ENCODE data around the gene FMN1.
A peak's percentile ranks its signal among the peaks of the same experiment; 100 is the strongest.
"Not testable (repeated sequence)": the region's sequence is repeated elsewhere in the genome, so short reads cannot be mapped to it uniquely, and the experiment has no call there.

Gene FMN1

DNA sequence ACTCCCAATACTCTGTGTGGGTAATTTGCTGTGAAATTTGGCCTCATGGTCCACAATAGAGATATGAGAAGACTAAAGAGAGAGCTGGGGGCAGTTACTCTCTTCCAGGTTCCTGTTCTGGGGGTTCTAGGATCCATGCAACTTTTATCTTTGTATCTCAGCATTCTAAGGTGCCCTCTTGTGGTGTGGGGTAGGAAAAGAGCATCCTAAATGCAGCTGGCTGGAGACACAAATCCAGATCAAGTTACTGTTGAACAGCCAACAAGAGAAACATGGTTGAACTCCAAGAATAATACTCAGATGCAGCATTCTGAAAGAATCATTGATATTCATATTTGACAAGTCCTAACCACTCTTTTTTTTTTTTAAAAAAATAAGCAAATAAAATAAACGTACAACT, 238.5 kb downstream of the FMN1 start:
- CTCF ChIA-PET: interaction anchor here (0.6 to 1.1 kb wide), 8 partner anchors 10 to 315 kb away, joined by 3 to 7 read pairs (median 4); partner anchors contain the start of gene SCG5
- peak; percentile 65 for DNase-seq (ENCODE audit: low spot score)
- TF ChIP-seq, protein P1, sequence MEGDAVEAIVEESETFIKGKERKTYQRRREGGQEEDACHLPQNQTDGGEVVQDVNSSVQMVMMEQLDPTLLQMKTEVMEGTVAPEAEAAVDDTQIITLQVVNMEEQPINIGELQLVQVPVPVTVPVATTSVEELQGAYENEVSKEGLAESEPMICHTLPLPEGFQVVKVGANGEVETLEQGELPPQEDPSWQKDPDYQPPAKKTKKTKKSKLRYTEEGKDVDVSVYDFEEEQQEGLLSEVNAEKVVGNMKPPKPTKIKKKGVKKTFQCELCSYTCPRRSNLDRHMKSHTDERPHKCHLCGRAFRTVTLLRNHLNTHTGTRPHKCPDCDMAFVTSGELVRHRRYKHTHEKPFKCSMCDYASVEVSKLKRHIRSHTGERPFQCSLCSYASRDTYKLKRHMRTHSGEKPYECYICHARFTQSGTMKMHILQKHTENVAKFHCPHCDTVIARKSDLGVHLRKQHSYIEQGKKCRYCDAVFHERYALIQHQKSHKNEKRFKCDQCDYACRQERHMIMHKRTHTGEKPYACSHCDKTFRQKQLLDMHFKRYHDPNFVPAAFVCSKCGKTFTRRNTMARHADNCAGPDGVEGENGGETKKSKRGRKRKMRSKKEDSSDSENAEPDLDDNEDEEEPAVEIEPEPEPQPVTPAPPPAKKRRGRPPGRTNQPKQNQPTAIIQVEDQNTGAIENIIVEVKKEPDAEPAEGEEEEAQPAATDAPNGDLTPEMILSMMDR (conservative IDR thresholded peaks at IDR 0.05; ENCODE audit: low read depth): peak; percentile 72

DNA sequence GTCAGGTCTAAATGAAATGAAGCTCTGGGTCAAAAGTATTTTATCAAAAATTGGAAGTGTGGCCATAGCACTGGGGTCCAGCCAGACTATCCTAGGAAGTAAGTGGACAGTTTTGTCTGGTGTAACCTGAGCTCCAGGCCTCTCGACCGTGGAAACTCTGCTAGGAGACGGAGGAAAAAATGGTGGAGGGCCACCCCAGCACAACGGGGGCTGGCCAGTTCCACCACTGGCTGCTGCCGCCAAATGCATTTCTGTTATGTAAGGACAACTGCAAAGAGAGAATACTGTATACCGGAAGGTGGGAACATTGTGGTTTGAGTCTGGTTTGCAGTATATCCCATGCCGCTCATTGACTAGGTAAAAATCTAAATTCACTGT, 241.0 kb downstream of the FMN1 start:
- no peak overlapping the region for H3K27ac ChIP-seq
- ChIA-PET CTCF (interaction anchor here (0.6 to 1.6 kb wide), 4 partner anchors 110 to 291 kb away, joined by 3 to 5 read pairs (median 4); no protein-coding TSS in a partner anchor), POLR2A (ENCODE audit: low non-redundant PET) (no interaction called here)
- no peak for DNase-seq (ENCODE audit: low spot score)
- TF ChIP-seq, protein P1 (conservative IDR thresholded peaks at IDR 0.05; ENCODE audit: low read depth): no peak

More for the DNA sequence above, 238.5 kb downstream of the FMN1 start:
- H3K27ac ChIP-seq: no peak overlapping the region
- POLR2A ChIA-PET (ENCODE audit: low non-redundant PET): no interaction called here

DNA sequence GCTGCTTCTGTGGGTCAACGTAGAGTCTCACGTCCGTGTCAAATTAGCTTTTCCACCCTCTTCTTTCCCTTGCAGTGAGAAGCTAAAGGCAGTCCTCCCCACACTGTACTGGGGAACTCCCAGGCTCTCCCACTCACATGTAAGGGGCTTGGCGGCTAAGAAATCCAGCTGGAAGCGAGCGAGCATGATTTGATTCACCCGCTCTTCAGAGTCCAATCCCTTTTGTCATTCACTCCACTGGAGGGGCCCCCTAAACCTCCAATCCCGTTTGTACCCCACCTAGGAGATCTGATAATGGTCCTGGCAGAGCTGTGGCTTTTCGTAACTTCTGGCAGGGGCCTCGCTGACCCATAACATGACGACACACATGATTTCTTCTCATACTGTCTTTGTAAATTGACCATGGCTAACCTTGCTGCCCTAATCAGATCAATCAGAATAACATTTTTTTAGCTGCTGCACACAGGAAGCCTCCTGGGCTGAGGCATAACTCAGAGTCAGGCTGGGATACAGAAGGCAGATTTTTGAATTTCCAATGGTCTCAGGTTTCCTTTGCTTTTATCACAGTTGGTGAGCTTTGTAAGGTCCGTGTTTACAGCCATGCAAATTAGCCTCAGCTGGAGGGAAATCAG, 241.5 kb downstream of the FMN1 start:
- ChIA-PET POLR2A (ENCODE audit: low non-redundant PET) (no interaction called here), CTCF (interaction anchor here (0.5 to 1.6 kb wide), 5 partner anchors 109 to 291 kb away, joined by 3 to 5 read pairs (median 4); no protein-coding TSS in a partner anchor)
- no peak overlapping the region for H3K27ac ChIP-seq
- TF ChIP-seq, protein P1 (conservative IDR thresholded peaks at IDR 0.05; ENCODE audit: low read depth): no peak
- no peak for DNase-seq (ENCODE audit: low spot score)

DNA sequence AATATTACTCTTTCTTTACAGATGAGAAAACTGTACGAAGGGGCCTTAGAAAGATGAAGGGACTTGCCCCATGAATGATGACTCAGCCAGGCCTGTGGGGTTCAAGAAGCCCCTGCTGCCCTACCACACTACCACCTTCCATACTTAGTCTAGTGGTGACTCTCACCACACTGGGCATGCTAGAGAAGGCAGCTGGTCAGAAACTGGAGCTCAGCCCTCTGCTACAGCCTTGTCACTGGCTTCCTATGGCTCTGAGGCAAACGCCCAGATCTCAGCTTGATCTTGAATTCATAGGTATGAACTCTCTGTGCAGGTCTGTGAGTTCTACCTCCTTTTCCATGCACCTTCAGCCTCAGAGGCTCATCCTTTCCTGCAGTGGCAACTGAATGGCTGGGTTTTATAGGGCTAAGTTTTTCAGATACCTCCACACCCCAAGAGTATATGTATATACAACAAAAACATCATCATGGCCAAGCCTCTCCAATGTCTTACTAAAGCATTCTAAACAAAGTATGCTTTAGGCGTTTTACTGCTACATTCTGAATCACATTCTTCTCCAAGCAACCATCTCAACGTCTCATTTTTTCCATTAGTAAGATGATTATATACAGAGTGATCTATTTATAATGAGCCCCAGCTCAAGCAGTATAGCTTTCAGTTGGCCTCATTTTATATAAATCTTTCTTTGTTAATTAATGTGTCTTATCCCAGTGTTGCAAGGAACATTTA, 242.6 kb downstream of the FMN1 start:
- TF ChIP-seq, protein P1 (conservative IDR thresholded peaks at IDR 0.05; ENCODE audit: low read depth): no peak
- no peak for DNase-seq (ENCODE audit: low spot score)
- ChIA-PET POLR2A (ENCODE audit: low non-redundant PET) (no interaction called here), CTCF (interaction anchor here (1.6 kb wide), 1 partner anchor 290 kb away, joined by 4 read pairs; no protein-coding TSS in a partner anchor)
- H3K27ac ChIP-seq: no peak overlapping the region

DNA sequence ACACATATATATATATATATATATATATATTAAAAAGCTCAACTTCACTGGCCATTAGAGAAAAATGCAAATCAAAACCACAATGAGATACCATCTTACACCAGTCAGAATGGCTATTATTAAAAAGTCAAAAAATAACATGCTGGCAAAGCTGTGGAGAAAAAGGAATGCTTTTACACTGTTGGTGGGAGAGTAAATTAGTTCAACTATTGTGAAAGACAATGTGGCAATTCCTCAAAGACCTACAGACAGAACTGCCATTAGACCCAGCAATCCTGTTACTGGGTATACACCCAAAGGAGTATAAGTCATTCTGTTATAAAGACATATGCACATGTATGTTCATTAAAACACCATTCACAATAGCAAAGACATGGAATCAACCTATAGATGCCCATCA, 244.5 kb downstream of the FMN1 start:
- H3K27ac ChIP-seq; DNase-seq (ENCODE audit: low spot score); POLR2A ChIA-PET (ENCODE audit: low non-redundant PET); CTCF ChIA-PET: not testable (repeated sequence)

DNA sequence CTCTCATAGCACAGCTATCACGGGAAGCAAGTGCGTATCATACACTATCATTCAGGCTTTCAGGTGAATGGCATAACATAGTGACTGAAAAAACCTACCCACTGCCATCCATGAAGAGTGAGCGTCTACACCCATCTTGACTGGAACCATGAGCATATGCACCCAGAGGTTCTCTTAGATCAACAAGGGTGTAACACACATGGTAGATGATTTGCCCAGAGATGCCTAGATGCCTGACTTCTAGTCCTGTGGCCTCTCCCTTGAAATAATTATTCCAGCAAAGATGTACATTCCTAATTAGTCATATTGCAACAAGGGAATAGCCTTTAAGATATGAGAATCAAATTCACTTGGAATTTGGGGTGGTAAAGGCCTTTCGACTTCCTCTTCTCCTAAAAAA, 248.3 kb downstream of the FMN1 start:
- CTCF ChIA-PET: interaction anchor here (1.4 kb wide), 1 partner anchor 10 kb away, joined by 5 read pairs; no protein-coding TSS in a partner anchor
- no peak overlapping the region for H3K27ac ChIP-seq
- DNase-seq (ENCODE audit: low spot score): no peak
- TF ChIP-seq, protein P1 (conservative IDR thresholded peaks at IDR 0.05; ENCODE audit: low read depth): no peak
- POLR2A ChIA-PET (ENCODE audit: low non-redundant PET): no interaction called here

DNA sequence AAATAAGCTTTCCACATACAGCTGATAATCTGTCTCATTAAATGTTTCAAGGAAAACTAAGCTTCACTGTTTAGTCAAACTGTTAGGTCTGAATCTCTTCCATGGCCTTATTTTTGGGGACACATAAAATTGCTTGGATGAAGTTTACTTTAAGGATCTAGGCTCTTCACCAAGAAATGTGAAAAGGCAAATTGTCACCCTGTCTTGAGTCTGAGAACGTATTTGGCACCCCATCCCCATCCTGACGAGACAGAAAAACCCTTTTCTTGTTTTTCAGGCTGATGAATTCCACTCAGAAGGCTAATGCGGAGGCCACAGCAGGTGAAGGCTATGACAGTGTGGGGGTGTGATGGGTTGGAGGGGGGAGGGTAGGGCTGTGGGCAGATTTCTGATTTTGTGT, 250.1 kb downstream of the FMN1 start:
- TF ChIP-seq, protein P1 (conservative IDR thresholded peaks at IDR 0.05; ENCODE audit: low read depth): no peak
- DNase-seq (ENCODE audit: low spot score): no peak
- POLR2A ChIA-PET (ENCODE audit: low non-redundant PET): interaction anchor here (0.7 kb wide), 1 partner anchor 120 kb away, joined by 3 read pairs; no protein-coding TSS in a partner anchor
- CTCF ChIA-PET: interaction anchor here (0.6 kb wide), 1 partner anchor 184 kb away, joined by 3 read pairs; no protein-coding TSS in a partner anchor
- H3K27ac ChIP-seq: no peak overlapping the region
